Fibroblast of the aortic adventitia (primary cell): ENCODE data around the gene SPHKAP. TPM values are rescaled to one million over a fixed set of nuclear protein-coding genes. Genes with fewer than 3 reads are reported as not detected.
A peak's percentile ranks its signal among the peaks of the same experiment; 100 is the strongest.

Source experiments
- DNase-seq: peaks from one replicate; pipeline ENCODE4 v3.0.0-alpha.2; 2010; ENCODE audit warnings: low read depth
- H3K4me3 ChIP-seq: 2 replicates; pipeline ENCODE4 v1.5.1; 2011; ENCODE audit warnings: low read depth, mild to moderate bottlenecking, control low read depth, low read length, moderate library complexity
- CTCF ChIP-seq: IDR thresholded peaks from 2 replicates; pipeline ENCODE4 v1.5.1; 2011; ENCODE audit warnings: mild to moderate bottlenecking, low read length, control low read depth, inconsistent platforms; ENCODE audit not compliant: insufficient read depth
- total RNA-seq: library from RNA; depleted of rRNA; stranded (reverse); fragments of >200 nt; gene quantifications from 2 replicates; pipeline ENCODE4 v1.2.3, GENCODE V29; 2012; ENCODE audit warnings: low replicate concordance

Gene SPHKAP
- total RNA-seq, 1 donor: 0.09 TPM

GRCh38 chr2:228039752-228040534 is 141.5 kb downstream of the SPHKAP start:
- TF ChIP-seq CTCF: peak; percentile 73
- no peak overlapping the region for H3K4me3 ChIP-seq
- DNase-seq: peak; percentile 26

DNA sequence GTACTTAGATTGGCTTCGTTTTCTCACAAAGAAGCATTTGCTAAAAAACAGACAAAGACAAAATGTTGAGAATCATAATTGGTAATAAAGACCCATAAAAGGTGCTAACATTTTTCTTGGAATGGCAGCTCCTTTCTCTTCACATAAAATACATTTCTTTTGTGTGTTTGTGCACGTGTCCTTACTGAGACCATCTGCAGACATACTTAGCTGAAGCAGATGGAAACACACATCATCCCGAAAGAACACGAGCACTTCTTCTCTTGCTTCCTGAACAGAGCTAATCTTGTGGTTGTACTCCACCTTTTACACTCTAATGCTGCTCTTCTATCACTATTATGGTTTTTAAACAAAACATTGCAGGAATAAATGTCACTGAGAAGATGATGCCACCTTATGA is 142.5 kb downstream of the SPHKAP start:
- no peak for DNase-seq
- no peak for TF ChIP-seq CTCF
- no peak overlapping the region for H3K4me3 ChIP-seq

DNA sequence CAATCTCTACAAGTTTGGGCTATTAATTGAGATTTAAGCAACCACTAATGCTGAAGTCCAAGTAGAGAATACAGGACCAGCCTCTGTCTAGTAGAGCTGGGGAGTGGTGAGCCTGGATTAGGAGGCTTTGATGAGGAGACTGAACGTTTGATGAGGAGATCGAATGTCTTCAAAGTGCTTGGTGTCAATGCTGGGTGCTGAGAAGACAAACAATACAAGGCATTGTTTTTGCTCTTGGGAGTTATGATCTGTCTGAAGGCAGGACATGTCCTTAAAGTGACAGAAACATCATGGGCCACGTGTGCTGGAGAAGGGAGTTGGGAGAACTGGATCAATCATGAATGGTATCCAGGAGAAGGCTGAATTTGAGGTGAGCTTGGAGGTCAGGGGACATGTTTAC is 143.6 kb downstream of the SPHKAP start:
- no peak overlapping the region for H3K4me3 ChIP-seq
- TF ChIP-seq CTCF: no peak
- no peak for DNase-seq

DNA sequence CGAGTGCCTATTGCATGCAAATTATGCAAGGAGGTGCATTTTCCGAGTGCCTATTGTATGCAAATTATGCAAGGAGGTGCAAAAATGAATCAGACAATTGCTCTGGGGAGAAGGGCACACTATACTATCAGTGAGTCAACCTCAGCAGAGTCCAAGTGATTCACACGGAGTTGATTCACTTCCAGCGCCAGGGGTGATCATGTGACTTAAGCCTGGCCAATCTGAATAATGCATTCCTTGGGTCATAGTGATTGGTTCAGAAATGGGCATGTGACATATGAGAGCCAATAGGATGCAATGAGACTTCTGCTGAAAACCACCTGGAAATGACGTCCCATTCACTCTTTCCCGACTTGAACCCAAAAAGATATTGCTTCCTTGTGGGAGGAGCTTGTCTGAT is 157.9 kb downstream of the SPHKAP start:
- peak; percentile 8 for DNase-seq
- H3K4me3 ChIP-seq: no peak overlapping the region
- no peak for TF ChIP-seq CTCF

DNA sequence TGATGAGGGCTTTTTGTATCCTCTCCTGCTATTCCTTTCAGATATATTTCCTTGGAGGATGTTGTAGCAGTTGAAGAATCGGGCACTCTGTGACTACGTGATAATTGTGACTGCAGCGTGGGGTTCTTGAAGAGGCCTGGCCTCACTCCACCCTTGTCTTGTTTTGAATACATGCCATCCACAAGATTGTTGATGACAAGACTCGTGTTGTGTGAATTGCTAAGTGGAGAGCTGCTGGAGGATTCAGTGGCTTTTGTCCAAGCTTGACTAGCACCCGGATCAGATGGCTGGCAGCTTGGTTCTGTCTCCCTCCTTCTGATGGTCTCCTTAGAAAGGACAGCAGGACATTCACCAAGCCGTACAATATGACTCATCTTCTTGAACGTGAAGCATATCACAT is 163.2 kb downstream of the SPHKAP start:
- no peak for TF ChIP-seq CTCF
- no peak overlapping the region for H3K4me3 ChIP-seq

GRCh38 chr2:228017784-228018183 is 163.7 kb downstream of the SPHKAP start:
- TF ChIP-seq CTCF: no peak
- no peak overlapping the region for H3K4me3 ChIP-seq
- no peak for DNase-seq

More for the DNA sequence above, 163.2 kb downstream of the SPHKAP start:
- no peak for DNase-seq

- no peak for TF ChIP-seq CTCF
- H3K4me3 ChIP-seq: no peak overlapping the region
- DNase-seq: no peak
Measured at GRCh38 chr2:228016402-228016801, 165.1 kb downstream of the SPHKAP start.
